Astrocyte (in vitro differentiated cells and primary cell): ENCODE results near the gene DNAJC4. TPM values are rescaled to one million over a fixed set of nuclear protein-coding genes. Genes with fewer than 3 reads are reported as not detected.
A peak's percentile ranks its signal among the peaks of the same experiment; 100 is the strongest.
"Not testable (repeated sequence)": the region's sequence is repeated elsewhere in the genome, so short reads cannot be mapped to it uniquely, and the experiment has no call there.

Experiments used
- DNase-seq: peaks from one replicate; pipeline ENCODE4 v3.0.0-alpha.2; 2010; ENCODE audit warnings: low read depth
- FAIRE-seq: peaks from 2 replicates; lab custom pipeline; 2011; peaks lifted over from hg19 to GRCh38; lab: Jason Lieb, UNC
- H2AFZ ChIP-seq: 2 replicates; pipeline ENCODE4 v1.6.0; 2012; ENCODE audit warnings: low read depth, low read length, inconsistent platforms
- H3K27ac ChIP-seq: 2 replicates; pipeline ENCODE4 v1.5.1; 2011; ENCODE audit warnings: low read depth, low read length, inconsistent platforms
- H3K27me3 ChIP-seq: 2 replicates; pipeline ENCODE4 v1.6.0; 2011; ENCODE audit warnings: low read length, inconsistent platforms; ENCODE audit not compliant: insufficient read depth
- H3K36me3 ChIP-seq: 2 replicates; pipeline ENCODE4 v1.5.1; 2011; ENCODE audit warnings: low read length, inconsistent platforms; ENCODE audit not compliant: insufficient read depth
- H3K4me1 ChIP-seq: 2 replicates; pipeline ENCODE4 v1.5.1; 2011; ENCODE audit warnings: low read length, inconsistent platforms; ENCODE audit not compliant: insufficient read depth
- H3K4me2 ChIP-seq: 2 replicates; pipeline ENCODE4 v1.6.0; 2012; ENCODE audit warnings: low read length, inconsistent platforms
- H3K4me3 ChIP-seq: 2 replicates; pipeline ENCODE4 v1.5.1; 2011; ENCODE audit warnings: low read depth, mild to moderate bottlenecking, low read length, inconsistent platforms; ENCODE audit not compliant: insufficient read depth
- H3K79me2 ChIP-seq: 2 replicates; pipeline ENCODE4 v1.6.0; 2012; ENCODE audit warnings: mild to moderate bottlenecking, low read length, inconsistent platforms; ENCODE audit not compliant: insufficient read depth
- H3K9ac ChIP-seq: 2 replicates; pipeline ENCODE4 v1.6.0; 2012; ENCODE audit warnings: mild to moderate bottlenecking, low read length, inconsistent platforms
- H3K9me3 ChIP-seq: 2 replicates; pipeline ENCODE4 v1.5.1; 2012; ENCODE audit warnings: low read depth, mild to moderate bottlenecking, low read length, inconsistent platforms; ENCODE audit not compliant: insufficient read depth
- H4K20me1 ChIP-seq: 2 replicates; pipeline ENCODE4 v1.6.0; 2012; ENCODE audit warnings: low read length, inconsistent platforms; ENCODE audit not compliant: insufficient read depth
- H3K27ac Mint-ChIP-seq: one replicate; pipeline ENCODE4 v1.8.0; 2021; ENCODE audit warnings: mild to moderate bottlenecking, mixed read lengths; ENCODE audit not compliant: unreplicated experiment
- H3K27me3 Mint-ChIP-seq: one replicate; pipeline ENCODE4 v1.8.0; 2021; ENCODE audit warnings: low read depth, mixed read lengths; ENCODE audit not compliant: unreplicated experiment
- H3K36me3 Mint-ChIP-seq: one replicate; pipeline ENCODE4 v1.8.0; 2021; ENCODE audit warnings: low read depth, mixed read lengths; ENCODE audit not compliant: unreplicated experiment
- H3K4me1 Mint-ChIP-seq: one replicate; pipeline ENCODE4 v1.8.0; 2021; ENCODE audit warnings: low read depth, mixed read lengths; ENCODE audit not compliant: unreplicated experiment
- H3K4me3 Mint-ChIP-seq: one replicate; pipeline ENCODE4 v1.8.0; 2021; ENCODE audit warnings: mild to moderate bottlenecking, moderate library complexity, mixed read lengths; ENCODE audit not compliant: unreplicated experiment
- H3K9me3 Mint-ChIP-seq: one replicate; pipeline ENCODE4 v1.8.0; 2021; ENCODE audit warnings: mild to moderate bottlenecking, mixed read lengths; ENCODE audit not compliant: unreplicated experiment
- EZH2 ChIP-seq: IDR thresholded peaks from 2 replicates; pipeline ENCODE4 v1.6.1; 2012; ENCODE audit warnings: mild to moderate bottlenecking, low read length, inconsistent platforms; ENCODE audit not compliant: insufficient read depth
- total RNA-seq: library from RNA; stranded (reverse); gene quantifications from 2 replicates; pipeline ENCODE4 v1.2.1, GENCODE V29; 2021
- TF ChIP-seq, protein P1 (sequence below): IDR thresholded peaks from 2 replicates; pipeline ENCODE4 v1.5.1; 2011; ENCODE audit warnings: low read depth, mild to moderate bottlenecking, inconsistent platforms, low read length, moderate library complexity; ENCODE audit not compliant: insufficient read depth

The DNAJC4 gene
- total RNA-seq, 1 donor from 2014 or later = 23.8 TPM

DNA sequence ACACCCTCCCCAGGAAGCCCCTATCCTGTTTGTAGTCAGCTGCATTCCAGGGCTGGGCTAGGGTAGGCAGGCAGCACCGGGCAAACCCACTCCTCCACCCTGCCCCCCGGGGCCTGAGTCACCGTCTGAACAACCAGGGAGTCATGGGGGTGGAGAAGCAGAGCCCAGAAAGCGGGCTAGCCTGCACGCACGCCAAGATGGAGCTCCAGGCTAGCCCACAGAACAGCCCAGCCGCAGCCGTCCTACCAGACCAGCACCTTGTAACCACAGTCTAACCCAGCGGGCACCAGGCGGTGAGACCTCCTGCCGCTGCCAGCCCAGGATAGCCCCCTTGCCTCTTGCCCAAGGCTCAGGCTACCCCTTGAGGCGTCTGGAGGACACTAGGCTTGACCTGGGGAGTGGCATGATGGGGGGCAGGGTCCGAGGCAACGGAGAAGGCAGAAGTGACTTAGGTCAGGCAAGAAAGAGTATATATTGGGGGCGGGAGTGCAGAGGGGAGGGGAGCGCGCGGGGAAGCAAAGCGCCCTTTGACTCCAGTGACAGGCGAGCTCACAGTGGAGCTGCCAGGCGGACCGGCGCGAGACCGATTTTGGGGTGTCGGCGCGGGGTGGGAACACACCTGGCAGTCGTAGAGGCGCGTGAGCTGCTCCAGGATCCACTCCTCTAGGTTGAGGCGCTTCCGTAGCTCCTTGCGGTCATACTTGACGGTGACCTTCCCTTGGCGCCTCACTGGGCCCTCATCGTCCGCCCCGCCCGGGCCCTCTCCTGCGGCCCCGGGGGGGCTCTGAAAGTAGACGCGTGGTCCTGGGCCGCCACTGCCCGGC lies 15.7 kb downstream of the DNAJC4 start:
- Histone ChIP-seq H3K4me1 (peaks cover 37% of the 10 kb centered on the region), H3K27ac (peak overlapping the region; percentile 91), H3K4me2 (peak overlapping the region; percentile 99), H3K79me2 (peaks cover 50% of the 10 kb centered on the region), H3K36me3 (peaks cover 3% of the 10 kb centered on the region), H3K27me3 (no peaks in the 10 kb centered on the region), H3K9ac (peak overlapping the region; percentile 95), H3K4me3 (peak overlapping the region; percentile 96), H3K9me3 (no peaks in the 10 kb centered on the region), H2AFZ (no peak overlapping the region), H4K20me1 (peaks cover 28% of the 10 kb centered on the region)
- H3K4me1 Mint-ChIP-seq = peaks cover 20% of the 10 kb centered on the region
- H3K27ac Mint-ChIP-seq = peak overlapping the region; percentile 85
- TF ChIP-seq, protein P1, sequence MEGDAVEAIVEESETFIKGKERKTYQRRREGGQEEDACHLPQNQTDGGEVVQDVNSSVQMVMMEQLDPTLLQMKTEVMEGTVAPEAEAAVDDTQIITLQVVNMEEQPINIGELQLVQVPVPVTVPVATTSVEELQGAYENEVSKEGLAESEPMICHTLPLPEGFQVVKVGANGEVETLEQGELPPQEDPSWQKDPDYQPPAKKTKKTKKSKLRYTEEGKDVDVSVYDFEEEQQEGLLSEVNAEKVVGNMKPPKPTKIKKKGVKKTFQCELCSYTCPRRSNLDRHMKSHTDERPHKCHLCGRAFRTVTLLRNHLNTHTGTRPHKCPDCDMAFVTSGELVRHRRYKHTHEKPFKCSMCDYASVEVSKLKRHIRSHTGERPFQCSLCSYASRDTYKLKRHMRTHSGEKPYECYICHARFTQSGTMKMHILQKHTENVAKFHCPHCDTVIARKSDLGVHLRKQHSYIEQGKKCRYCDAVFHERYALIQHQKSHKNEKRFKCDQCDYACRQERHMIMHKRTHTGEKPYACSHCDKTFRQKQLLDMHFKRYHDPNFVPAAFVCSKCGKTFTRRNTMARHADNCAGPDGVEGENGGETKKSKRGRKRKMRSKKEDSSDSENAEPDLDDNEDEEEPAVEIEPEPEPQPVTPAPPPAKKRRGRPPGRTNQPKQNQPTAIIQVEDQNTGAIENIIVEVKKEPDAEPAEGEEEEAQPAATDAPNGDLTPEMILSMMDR = no peak
- no peak for TF ChIP-seq EZH2
- peaks cover 9% of the 10 kb centered on the region for H3K36me3 Mint-ChIP-seq
- no peak for FAIRE-seq
- DNase-seq = peak; percentile 91
- H3K9me3 Mint-ChIP-seq = no peaks in the 10 kb centered on the region
- no peaks in the 10 kb centered on the region for H3K27me3 Mint-ChIP-seq
- H3K4me3 Mint-ChIP-seq = peak overlapping the region; percentile 95

DNA sequence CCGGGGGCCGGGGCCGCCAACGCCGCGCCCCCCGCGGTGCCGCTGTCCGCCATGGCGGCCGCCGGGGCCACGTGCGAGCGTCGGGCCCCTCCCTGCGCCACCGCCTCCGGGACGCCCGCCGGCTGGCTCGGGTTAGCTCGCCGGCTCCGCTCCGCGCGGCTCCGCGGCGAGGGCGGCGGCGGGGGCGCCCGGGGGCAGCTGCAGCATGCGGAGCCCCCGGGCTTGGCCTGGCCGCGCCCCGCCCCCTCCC lies 16.2 kb downstream of the DNAJC4 start:
- not testable (repeated sequence) for H3K36me3 Mint-ChIP-seq, H3K9me3 Mint-ChIP-seq, DNase-seq, H2AFZ ChIP-seq, H3K9me3 ChIP-seq, H3K27me3 Mint-ChIP-seq, H3K4me3 Mint-ChIP-seq, H3K27ac ChIP-seq, H3K27ac Mint-ChIP-seq, H3K36me3 ChIP-seq, H3K27me3 ChIP-seq, FAIRE-seq
- peak overlapping the region; percentile 96 for H3K4me3 ChIP-seq
- peak overlapping the region; percentile 95 for H3K9ac ChIP-seq
- H4K20me1 ChIP-seq = peaks cover 28% of the 10 kb centered on the region
- peaks cover 20% of the 10 kb centered on the region for H3K4me1 Mint-ChIP-seq
- H3K79me2 ChIP-seq = peaks cover 49% of the 10 kb centered on the region
- H3K4me1 ChIP-seq = peaks cover 37% of the 10 kb centered on the region
- H3K4me2 ChIP-seq = peak overlapping the region; percentile 99

DNA sequence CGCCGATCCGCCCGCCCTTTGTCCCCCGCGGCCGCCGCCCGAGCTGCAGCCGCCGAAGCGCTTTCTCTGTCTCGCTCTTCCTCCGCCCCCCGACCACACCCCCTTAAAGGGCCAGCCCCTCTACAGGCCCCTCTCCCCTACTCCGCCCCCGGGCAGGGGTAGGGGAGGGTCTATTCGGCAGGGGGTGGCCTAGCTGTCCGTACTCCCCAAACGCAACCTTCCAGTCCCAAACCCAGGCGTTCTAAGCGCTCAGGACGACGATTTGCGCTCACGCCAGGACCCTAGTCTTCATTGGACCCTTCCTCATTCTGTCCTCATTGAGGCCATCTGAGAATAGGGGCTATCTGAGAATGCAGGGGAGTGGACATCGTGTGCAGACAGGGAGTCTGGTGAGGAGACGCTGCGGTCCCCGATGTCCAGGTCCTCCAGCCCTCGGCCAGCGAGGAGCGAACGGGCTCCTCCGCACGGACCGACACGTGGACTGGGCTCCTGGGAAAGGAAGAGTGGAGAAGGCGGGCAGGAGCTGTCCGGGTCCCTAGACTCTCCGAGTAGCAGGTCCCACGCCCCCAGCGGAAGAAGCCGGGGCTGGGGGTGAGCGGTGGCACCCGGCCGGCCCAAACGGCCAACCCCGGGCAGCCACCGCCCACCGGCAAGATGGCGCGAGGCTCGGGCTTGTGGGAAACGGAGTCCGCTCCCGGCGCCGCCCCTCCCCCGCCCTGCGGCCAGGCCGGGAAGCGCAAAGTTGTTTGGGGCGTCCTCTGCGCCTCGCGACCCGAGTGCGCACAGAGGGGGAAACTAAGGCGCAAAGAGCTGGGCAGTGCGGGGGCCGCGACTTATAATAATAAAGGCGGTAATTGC lies 16.8 kb downstream of the DNAJC4 start, which contains the start of gene PPP1R14B:
Gene PPP1R14B, minus strand, starts transcription at position 73 of the 858 bp plus-strand sequence. CDS start 270 bp downstream, outside the sequence.
- peaks cover 20% of the 10 kb centered on the region for H3K4me1 Mint-ChIP-seq

More for the DNA sequence above, 16.8 kb downstream of the DNAJC4 start, which contains the start of gene PPP1R14B:
- Histone ChIP-seq H3K9me3 (no peaks in the 10 kb centered on the region), H3K4me1 (peaks cover 37% of the 10 kb centered on the region), H3K79me2 (peaks cover 49% of the 10 kb centered on the region), H3K4me2 (peak within 1 kb of the TSS; percentile 99), H3K36me3 (peaks cover 3% of the 10 kb centered on the region), H2AFZ (peak within 1 kb of the TSS; percentile 61), H3K4me3 (peak within 1 kb of the TSS; percentile 96), H3K27ac (peak within 1 kb of the TSS; percentile 91), H4K20me1 (peaks cover 28% of the 10 kb centered on the region), H3K9ac (peak within 1 kb of the TSS; percentile 95), H3K27me3 (no peaks in the 10 kb centered on the region)
- no peak for TF ChIP-seq EZH2
- TF ChIP-seq, protein P1 = no peak
- no peak for FAIRE-seq
- Mint-ChIP-seq H3K9me3 (no peaks in the 10 kb centered on the region), H3K27me3 (no peaks in the 10 kb centered on the region), H3K36me3 (peaks cover 9% of the 10 kb centered on the region), H3K4me3 (peak within 1 kb of the TSS; percentile 95), H3K27ac (peak within 1 kb of the TSS; percentile 85)
- DNase-seq = peak; percentile 68
